Heart right ventricle (tissue), 16 donors: ENCODE results near the gene MRPS9. TPM values are rescaled to one million over a fixed set of nuclear protein-coding genes. Genes with fewer than 3 reads are reported as not detected.
A peak's percentile ranks its signal among the peaks of the same experiment; 100 is the strongest.

Experiments
- ATAC-seq, 8 donors: fragments of 200-7000 bp; cut with Tn5 transposase; one replicate each; pipeline ENCODE4 v1.9.1; 2020; ENCODE audit warnings: mild to moderate bottlenecking in 8 of 8, moderate library complexity in 8 of 8, moderate number of reproducible peaks in 1 of 8
- DNase-seq, 2 donors: peaks; one replicate each; pipeline ENCODE4 v3.0.0-alpha.2; 2020
- H3K27ac ChIP-seq, 10 donors: fragments of 200-600 bp; sonication (generic) in 2 of 10; one replicate each; pipeline versions ENCODE4 v1.5.0 to v1.8.0; 2020 to 2022; ENCODE audit warnings: mild to moderate bottlenecking in 3 of 10
- H3K27me3 ChIP-seq, 7 donors: fragments of 200-600 bp; one replicate each; pipeline ENCODE4 v1.8.0; 2021 to 2022; ENCODE audit warnings: mild to moderate bottlenecking in 2 of 7
- H3K36me3 ChIP-seq, 9 donors: fragments of 200-600 bp; sonication (generic) in 1 of 9; one replicate each; pipeline versions ENCODE4 v1.5.0 to v1.8.0; 2020 to 2022; ENCODE audit warnings: mild to moderate bottlenecking in 2 of 9
- H3K4me1 ChIP-seq, 9 donors: fragments of 200-600 bp; sonication (generic) in 1 of 9; one replicate each; pipeline versions ENCODE4 v1.5.0 to v1.8.0; 2020 to 2022; ENCODE audit warnings: mild to moderate bottlenecking in 4 of 9
- H3K4me3 ChIP-seq, 10 donors: fragments of 200-600 bp; sonication (generic) in 2 of 10; one replicate each; pipeline versions ENCODE4 v1.5.0 to v1.8.0; 2020 to 2022; ENCODE audit warnings: mild to moderate bottlenecking in 7 of 10, moderate library complexity in 2 of 10
- H3K9me3 ChIP-seq, 11 donors: fragments of 200-600 bp in 10 of 11; sonication (generic) in 2 of 11; one replicate each; pipeline versions ENCODE4 v1.5.0 to v1.8.0; 2013 to 2022; ENCODE audit warnings: mild to moderate bottlenecking in 2 of 11, control low read depth in 1 of 11, moderate library complexity in 1 of 11
- CTCF ChIP-seq, 9 donors: fragments of 200-600 bp; sonication (generic) in 2 of 9; IDR thresholded peaks; one replicate each; pipeline versions ENCODE4 v1.5.0 to v1.8.0; 2021 to 2022; ENCODE audit warnings: antibody characterized with exemption in 9 of 9, mild to moderate bottlenecking in 5 of 9, moderate library complexity in 1 of 9
- WGBS, 2 donors: extraction: QIAGEN DNeasy Blood & Tissue Kit; methylation state at CpG; one replicate each; pipeline ENCODE4 v1.1.7; 2013; ENCODE audit warnings: inconsistent platforms in 1 of 2; 5-methylcytosine and 5-hydroxymethylcytosine counted together
- intact Hi-C, 10 donors: fragments of 100-400 bp; cut with DNase I; formaldehyde crosslinking; loops; one replicate each; pipeline versions ENCODE4 v1.11.1 to v1.14.2; 2022
- polyA plus RNA-seq, 2 donors: library from polyadenylated mRNA; stranded (reverse); fragments of 200-250 nt; gene quantifications; one replicate each; pipeline ENCODE4 v1.2.3, GENCODE V29; 2013
- total RNA-seq, 10 donors: library from RNA; stranded (reverse); fragmentation: NEBNext Ultra II Directional in 3 of 10; extraction: Animal tissue kit (Norgen Biotek cat#: 25700) in 3 of 10; gene quantifications; one replicate each; pipeline versions ENCODE4 v1.2.1 to v1.2.4, GENCODE V29; 2021 to 2023
- donor health status: Arrhythmogenic right ventricular cardiomyopathy.
- donor health status: ischemic (EF 13 %, LVEDD 7.1; RV severe dilation, severe dysfunction).
- donor health status: healthy with polysubstance abuse.
- donor health status: DM: no; HTN: yes; CAD: no.
- donor health status: DM: no; HTN: no; CAD: no.
- donor health status: ischemic (EF 25% LVEDD 6.9; RV normal size, moderate dysfunction).
- donor health status: ischemic (EF 25% LVEDD 5.7; RV mildly dilated, moderate dysfunction).
- donor health status: healthy.
- donor health status: DM: yes; HTN: yes; CAD: no.
- donor health status: Ischemic cardiomyopathy.
- donor health status: ischemic (EF 35%, LVEDD 5.7; RV mildly dilated, moderate dysfunction).
- donor health status: nonischemic (EF 11% LVEDD 7.7; RV severe dilation, severe dysfunction).
- donor health status: DM: yes; HTN: yes; CAD: no.
- donor health status: PGD.
- donor health status: ischemic (EF 29% LVEDD 5.4; RV normal size, mild dysfunction).
- donor health status: nonischemic (EF 23%, LVEDD 6.1; RV moderate dilation, normal function).

Gene MRPS9
- total and polyA plus RNA-seq, 12 donors: 43.5 to 89.6 (median 63.3) TPM

DNA sequence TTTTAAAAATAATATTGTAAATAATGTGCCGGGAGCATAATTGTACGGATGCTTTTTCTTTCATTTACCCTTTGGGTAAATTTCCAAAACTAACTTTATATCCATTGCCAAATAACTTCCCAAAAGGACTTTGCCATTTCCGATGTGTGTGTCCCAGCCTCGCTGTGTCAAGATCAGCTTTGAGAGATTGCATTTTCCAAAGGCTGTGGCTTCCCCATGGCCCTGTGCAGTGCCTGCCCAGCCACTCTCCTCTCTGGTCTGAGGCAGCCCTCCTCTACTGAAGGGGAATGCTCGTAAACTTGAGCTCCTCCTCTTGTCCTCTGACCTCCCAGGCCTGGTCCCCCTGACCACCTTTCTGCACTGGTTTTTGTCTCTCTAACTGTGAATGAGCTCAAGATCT, 78.5 kb downstream of the MRPS9 start:
- no peak overlapping the region for H3K4me3 ChIP-seq
- H3K27me3 ChIP-seq: peaks cover 0 to 10% (median 0%) of the 10 kb centered on the region in 7 donors
- TF ChIP-seq CTCF (IDR thresholded peaks at IDR 0.05): no peak
- intact Hi-C loops: loop anchor here in 2 of 10 donors (5.0 to 10.0 kb wide), 2 partner anchors 181 to 408 kb away; no protein-coding TSS in a partner anchor
- ATAC-seq (no peak), DNase-seq (no peak)
- WGBS, 2 donors: 91 to 93% methylated on average over 5 of the region's 5 CpGs
- H3K4me1 ChIP-seq: peaks cover 0 to 4% (median 0%) of the 10 kb centered on the region in 9 donors
- no peaks in the 10 kb centered on the region for H3K36me3 ChIP-seq
- H3K9me3 ChIP-seq: no peaks in the 10 kb centered on the region
- H3K27ac ChIP-seq: no peak overlapping the region

GRCh38 chr2:105117565-105117964, 79.7 kb downstream of the MRPS9 start:
- ATAC-seq: no peak
- no peak for TF ChIP-seq CTCF (IDR thresholded peaks at IDR 0.05)
- Histone ChIP-seq H3K27ac (no peak overlapping the region), H3K36me3 (no peaks in the 10 kb centered on the region), H3K4me3 (no peak overlapping the region), H3K4me1 (peaks cover 0 to 4% (median 0%) of the 10 kb centered on the region in 9 donors), H3K27me3 (peaks cover 0 to 12% (median 0%) of the 10 kb centered on the region in 7 donors), H3K9me3 (no peaks in the 10 kb centered on the region)
- DNase-seq: no peak
- WGBS, 2 donors: 52 to 61% methylated on average over 6 of the region's 6 CpGs
- intact Hi-C loops: loop anchor here in 2 of 10 donors (5.0 to 10.0 kb wide), 2 partner anchors 180 to 407 kb away; no protein-coding TSS in a partner anchor

GRCh38 chr2:105118960-105119359, 81.1 kb downstream of the MRPS9 start:
- Histone ChIP-seq H3K27me3 (peaks cover 0 to 16% (median 0%) of the 10 kb centered on the region in 7 donors), H3K4me3 (no peak overlapping the region), H3K27ac (no peak overlapping the region), H3K4me1 (peaks cover 0 to 4% (median 0%) of the 10 kb centered on the region in 9 donors), H3K9me3 (no peaks in the 10 kb centered on the region), H3K36me3 (no peaks in the 10 kb centered on the region)
- DNase-seq (no peak), ATAC-seq (no peak)
- peak in 4 of 9 donors; percentile 9 to 30 (median 18) for TF ChIP-seq CTCF (IDR thresholded peaks at IDR 0.05)
- intact Hi-C loops: loop anchor here in 2 of 10 donors (5.0 to 10.0 kb wide), 2 partner anchors 178 to 406 kb away; no protein-coding TSS in a partner anchor
- WGBS, 2 donors: 44 to 45% methylated on average over 23 of the region's 23 CpGs

GRCh38 chr2:105121434-105121833, 83.6 kb downstream of the MRPS9 start:
- DNase-seq (no peak), ATAC-seq (no peak)
- Histone ChIP-seq H3K4me3 (no peak overlapping the region), H3K27ac (no peak overlapping the region), H3K36me3 (no peaks in the 10 kb centered on the region), H3K4me1 (peaks cover 0 to 4% (median 0%) of the 10 kb centered on the region in 9 donors), H3K27me3 (peaks cover 0 to 34% (median 7%) of the 10 kb centered on the region in 7 donors), H3K9me3 (no peaks in the 10 kb centered on the region)
- intact Hi-C loops: no loop called here
- TF ChIP-seq CTCF (IDR thresholded peaks at IDR 0.05): no peak
- 58 to 62% methylated on average over 8 of the region's 8 CpGs for WGBS, 2 donors
